Measurements from ENCODE around the gene ID1. TPM values are rescaled to one million over a fixed set of nuclear protein-coding genes. Genes with fewer than 3 reads are reported as not detected.

The ID1 gene
- total and polyA plus RNA-seq, 2 of the 13 experiments (the other 11 are each of a cell fraction or from before 2014, with no cell fraction given): 320 to 419 TPM

GRCh38 chr20:31608251-31608945 lies 3.3 kb downstream of the ID1 start (continued):
- TF ChIP-seq ZNF280B (CRISPR knock-in tag; IDR thresholded peaks at IDR 0.05; ENCODE audit: borderline replicate concordance) (peak; percentile 98; the same call in 1 of the 2 replicates), MNT (IDR thresholded peaks at IDR 0.05) (peak; percentile 97), ZNF234 (CRISPR knock-in tag; conservative IDR thresholded peaks at IDR 0.05) (no peak), GPBP1L1 (CRISPR knock-in tag; IDR thresholded peaks at IDR 0.05) (no peak), MXD4 (CRISPR knock-in tag; IDR thresholded peaks at IDR 0.05) (peak; percentile 97), ZBTB2 (CRISPR knock-in tag; IDR thresholded peaks at IDR 0.05; ENCODE audit: low read depth) (peak; percentile 99), SRSF9 (IDR thresholded peaks at IDR 0.05; ENCODE audit: borderline replicate concordance, insufficient read depth, low read depth, low read length, poor library complexity, severe bottlenecking) (no peak), ONECUT2 (CRISPR knock-in tag; IDR thresholded peaks at IDR 0.05) (peak; percentile 77; the same call in 1 of the 2 replicates), ZNF883 (CRISPR knock-in tag; IDR thresholded peaks at IDR 0.05; ENCODE audit: not compliant biosample characterization) (peak; percentile 99), PAF1 (CRISPR knock-in tag; IDR thresholded peaks at IDR 0.05) (no peak), SP1 (IDR thresholded peaks at IDR 0.05) (no peak), SP1 (CRISPR knock-in tag; IDR thresholded peaks at IDR 0.05) (peak; percentile 89), ZBTB42 (CRISPR knock-in tag; IDR thresholded peaks at IDR 0.05) (peak; percentile 99), KLF15 (CRISPR knock-in tag; IDR thresholded peaks at IDR 0.05; ENCODE audit: borderline replicate concordance) (peak; percentile 95), ZNF574 (CRISPR knock-in tag; IDR thresholded peaks at IDR 0.05) (peak; percentile 96), FOSL1 (CRISPR knock-in tag; IDR thresholded peaks at IDR 0.05; ENCODE audit: borderline replicate concordance) (peak; percentile 92; the same call in 1 of the 2 replicates), TGIF2 (CRISPR knock-in tag; IDR thresholded peaks at IDR 0.05) (peak; percentile 95; the same call in 1 of the 2 replicates), KDM5A (IDR thresholded peaks at IDR 0.05; ENCODE audit: borderline replicate concordance, low read length) (no peak), ZNF780A (CRISPR knock-in tag; IDR thresholded peaks at IDR 0.05) (peak; percentile 96), SATB2 (CRISPR knock-in tag; IDR thresholded peaks at IDR 0.05) (peak; percentile 91)

Measured in HepG2 (cell line).